GM21723 (cell line): ENCODE results near the gene TROAP.

Experiments
- ATAC-seq: cut with Tn5 transposase; IDR thresholded peaks from one replicate; pipeline ENCODE4 v1.9.1; 2021; ENCODE audit warnings: mild to moderate bottlenecking, moderate library complexity; ENCODE audit not compliant: unreplicated experiment

Gene TROAP

DNA sequence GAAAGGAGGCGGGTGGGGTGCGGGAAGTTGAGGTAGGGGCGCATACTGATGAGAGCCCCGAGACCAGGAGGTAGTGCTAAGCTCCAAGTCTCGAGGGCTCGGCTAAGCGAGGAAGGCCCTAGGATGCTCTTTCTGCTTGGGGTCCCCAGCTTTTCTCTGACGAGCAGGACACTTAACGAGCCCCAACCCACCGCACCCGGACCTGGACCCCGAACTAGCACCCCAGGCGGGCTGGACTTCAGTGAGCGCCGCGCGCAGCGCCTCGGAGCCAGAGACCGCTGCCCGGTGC lies 18.7 kb downstream of the TROAP start:
- no peak for ATAC-seq

DNA sequence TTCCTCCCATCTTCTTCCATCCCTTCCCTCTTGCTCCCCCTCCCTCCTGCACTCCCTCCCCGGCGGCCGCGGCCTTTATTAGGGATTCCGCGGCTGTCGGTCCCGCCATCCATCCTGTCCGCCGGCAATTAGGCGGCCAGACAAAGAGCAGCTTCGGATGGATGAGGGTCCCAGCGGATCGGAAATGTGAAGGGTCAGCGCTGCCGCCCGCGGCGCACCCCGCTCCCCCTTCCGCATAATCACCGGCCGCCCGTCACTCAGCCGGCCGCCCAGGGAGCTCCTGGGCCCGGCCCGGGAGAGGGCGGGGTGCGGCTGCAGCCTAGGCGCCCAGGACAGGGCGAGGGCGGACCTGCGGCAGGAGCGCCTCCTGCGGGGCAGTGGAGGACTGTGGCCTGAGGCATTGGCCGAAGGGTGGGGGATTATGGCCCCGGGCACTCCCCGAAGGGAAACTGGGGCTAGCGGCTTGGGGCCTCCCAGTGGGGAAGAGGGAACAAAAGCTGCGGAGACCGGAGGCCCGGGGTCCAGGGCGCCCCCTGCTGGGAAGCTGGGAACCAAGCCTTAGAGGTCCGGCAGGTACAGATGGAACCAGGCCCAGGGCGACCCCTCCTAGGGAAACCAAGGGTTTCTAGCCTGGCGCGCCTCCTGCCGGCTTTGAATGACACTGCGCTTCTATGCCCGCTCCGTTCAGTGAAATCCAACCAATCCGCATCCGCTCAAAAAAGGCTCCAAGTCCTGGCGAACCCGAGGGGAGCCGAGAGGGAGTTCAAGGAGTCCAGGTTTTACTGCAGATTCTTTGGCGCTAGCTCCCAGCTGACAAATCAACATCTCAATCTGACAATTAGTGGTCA lies 19.2 kb downstream of the TROAP start:
- peak; percentile 60 for ATAC-seq

- no peak for ATAC-seq
Observed at GRCh38 chr12:49342914-49343731, 20.1 kb downstream of the TROAP start.

DNA sequence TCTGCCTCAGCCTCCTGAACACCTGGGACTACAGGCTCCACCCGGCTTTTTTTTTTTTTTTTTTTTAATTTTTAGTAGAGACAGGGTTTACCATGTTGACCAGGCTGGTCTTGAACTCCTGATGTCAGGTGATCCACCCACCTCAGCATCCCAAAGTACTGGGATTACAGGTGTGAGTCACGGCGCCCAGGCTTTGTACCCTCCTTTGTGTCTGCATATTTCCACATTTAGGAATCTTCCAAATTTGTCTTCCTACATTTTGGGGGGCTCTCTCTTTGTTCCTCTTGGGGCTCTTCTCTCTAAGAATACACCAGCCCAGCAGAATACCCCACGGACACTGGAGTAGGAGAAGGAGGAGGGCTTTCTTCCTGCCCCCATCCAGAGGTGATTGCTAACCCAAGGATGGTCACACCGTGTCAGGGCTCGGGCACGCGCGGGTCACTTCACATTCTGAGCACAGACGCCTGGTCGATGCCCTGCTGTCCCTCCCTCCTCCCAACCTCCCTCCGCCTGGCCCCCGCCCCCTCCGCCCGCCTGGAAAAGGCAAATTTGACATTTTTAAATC lies 21.5 kb downstream of the TROAP start:
- no peak for ATAC-seq

DNA sequence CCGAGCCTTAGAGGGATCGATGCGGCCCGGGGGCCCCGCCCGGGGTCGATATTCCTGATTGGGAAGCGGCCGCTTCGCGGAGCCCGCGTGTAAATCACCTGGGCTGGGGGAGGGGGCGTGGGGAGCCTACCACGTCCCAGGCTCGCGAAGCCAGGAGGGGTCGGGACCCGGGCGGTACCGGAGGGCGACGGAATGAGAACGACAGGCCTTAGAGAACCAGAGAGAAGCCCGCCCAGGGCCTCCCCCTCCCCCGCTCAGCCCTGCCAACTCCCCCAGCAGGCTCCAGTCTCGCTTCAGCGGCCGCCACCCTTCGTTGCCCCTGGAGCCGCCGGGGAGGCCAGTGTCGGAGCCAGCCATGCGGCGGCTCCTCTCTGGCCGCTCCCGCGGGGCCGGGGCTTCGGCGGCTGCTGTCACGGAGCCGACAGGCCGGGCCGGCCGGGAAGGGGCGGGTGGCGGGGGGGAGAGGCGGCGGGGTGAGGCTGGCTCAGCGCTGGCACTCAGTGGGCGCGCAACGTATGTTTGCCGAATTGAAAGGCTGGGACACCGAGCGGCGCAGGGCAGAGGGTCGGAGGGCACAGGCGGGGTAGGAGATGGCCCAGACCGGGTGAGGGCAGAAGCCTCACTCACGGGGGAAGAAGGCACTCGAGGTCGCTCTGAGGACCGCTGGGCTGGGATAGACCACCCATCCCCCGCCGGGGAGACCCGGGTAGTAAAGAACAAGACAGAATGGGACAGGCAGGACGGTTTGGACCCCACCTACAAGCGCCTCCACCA lies 22.2 kb downstream of the TROAP start:
- peak; percentile 35 for ATAC-seq

GRCh38 chr12:49345825-49346658 lies 23.0 kb downstream of the TROAP start:
- ATAC-seq = no peak

DNA sequence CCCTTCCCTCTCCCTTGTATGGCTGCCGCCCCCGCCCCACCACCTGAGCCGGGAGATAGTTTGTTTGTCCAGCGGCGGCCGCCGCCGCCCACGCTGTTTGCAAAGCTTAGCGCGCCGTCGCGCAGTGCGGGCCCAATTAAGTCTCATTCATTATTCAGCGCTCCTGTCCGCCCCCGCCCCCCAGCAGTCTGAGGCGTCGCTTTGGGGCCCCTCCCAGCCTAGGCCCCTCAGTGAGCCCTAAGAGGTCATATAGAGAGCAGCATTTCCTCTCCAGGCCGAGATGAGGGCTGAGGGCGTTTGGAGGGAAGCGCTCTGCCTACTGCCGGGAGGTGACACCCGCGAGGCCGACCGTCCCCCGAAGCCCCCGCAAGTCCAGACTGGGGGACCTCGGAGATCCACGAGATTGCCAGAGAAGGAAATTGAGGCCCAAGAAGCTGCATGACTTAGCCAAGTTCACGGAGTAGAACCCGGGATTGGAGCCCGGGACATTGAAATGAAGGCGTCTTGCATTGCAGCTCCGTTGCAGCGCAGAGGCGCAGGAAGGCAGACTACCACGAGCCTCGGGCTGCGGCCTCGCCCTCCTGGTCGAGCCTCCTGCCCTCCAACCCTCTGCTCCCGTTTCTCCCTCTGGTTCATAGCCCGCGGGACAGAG lies 23.7 kb downstream of the TROAP start, which contains the start of gene DNAJC22:
TSS of gene DNAJC22 (plus strand) at position 230 of the 652 bp plus-strand sequence. CDS start 1,985 bp downstream, outside the sequence.
- ATAC-seq = no peak

DNA sequence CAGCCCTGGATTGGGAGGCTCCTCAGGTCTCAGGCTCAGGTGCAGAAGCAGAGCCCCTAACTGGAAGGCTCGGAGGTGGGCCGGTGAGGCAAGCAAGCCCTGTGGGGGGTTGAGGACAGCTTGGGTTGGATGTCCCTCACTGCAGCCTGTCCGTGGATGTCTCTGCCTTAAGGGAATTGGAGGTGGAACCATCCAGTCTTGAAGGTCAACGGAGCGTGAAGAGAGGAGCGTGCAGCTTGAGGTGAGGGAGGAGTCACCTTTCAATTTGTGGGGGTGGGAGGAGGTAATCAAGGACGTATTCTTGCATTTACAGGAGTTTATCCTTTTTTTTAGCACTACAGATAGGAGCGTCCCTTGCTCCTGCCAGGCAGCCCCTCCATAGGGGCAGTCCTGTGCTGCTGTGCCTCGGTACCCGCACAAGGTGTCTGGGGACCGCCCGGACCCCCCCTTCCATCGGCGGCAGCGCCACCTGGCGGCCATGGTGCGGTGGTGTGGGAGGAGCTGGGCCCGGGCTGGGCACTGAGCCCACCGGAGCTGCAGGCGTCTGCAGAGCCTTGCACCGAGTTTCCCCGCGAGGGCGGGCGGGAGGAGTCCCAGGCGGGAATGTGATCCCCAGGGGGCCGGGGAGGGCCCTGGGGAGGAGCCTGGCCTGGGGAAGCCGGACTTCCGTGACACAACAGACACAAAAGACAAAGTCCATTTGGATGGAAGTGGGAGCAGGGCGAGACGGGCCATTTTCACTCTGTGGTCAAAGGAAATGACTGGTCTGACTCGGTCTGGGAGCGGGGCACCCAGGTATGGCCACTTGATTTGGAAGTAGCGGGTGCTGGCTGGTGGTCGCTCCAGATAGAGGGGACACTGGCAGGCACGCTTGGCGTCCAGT lies 24.5 kb downstream of the TROAP start:
- ATAC-seq = peak; percentile 57

GRCh38 chr12:49348781-49349180 lies 25.7 kb downstream of the TROAP start:
- no peak for ATAC-seq

DNA sequence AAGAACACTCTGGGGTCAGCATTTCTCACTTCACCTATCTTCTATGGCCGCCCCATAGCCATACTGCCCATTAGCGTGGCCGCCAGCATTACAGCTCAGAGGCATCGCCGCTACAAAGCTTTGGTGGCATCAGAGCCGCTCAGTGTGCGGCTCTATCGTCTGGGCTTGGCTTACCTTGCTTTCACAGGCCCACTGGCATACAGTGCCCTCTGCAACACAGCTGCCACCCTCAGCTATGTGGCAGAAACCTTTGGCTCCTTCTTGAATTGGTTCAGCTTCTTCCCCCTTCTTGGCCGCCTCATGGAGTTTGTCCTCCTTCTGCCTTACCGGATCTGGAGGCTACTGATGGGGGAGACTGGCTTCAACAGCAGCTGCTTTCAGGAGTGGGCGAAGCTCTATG lies 26.2 kb downstream of the TROAP start:
- ATAC-seq = no peak

- no peak for ATAC-seq
Observed at GRCh38 chr12:49352351-49352750, 29.3 kb downstream of the TROAP start.

- no peak for ATAC-seq
Observed at GRCh38 chr12:49355913-49356312, 32.9 kb downstream of the TROAP start.

GRCh38 chr12:49357103-49357678 lies 34.1 kb downstream of the TROAP start:
- no peak for ATAC-seq

DNA sequence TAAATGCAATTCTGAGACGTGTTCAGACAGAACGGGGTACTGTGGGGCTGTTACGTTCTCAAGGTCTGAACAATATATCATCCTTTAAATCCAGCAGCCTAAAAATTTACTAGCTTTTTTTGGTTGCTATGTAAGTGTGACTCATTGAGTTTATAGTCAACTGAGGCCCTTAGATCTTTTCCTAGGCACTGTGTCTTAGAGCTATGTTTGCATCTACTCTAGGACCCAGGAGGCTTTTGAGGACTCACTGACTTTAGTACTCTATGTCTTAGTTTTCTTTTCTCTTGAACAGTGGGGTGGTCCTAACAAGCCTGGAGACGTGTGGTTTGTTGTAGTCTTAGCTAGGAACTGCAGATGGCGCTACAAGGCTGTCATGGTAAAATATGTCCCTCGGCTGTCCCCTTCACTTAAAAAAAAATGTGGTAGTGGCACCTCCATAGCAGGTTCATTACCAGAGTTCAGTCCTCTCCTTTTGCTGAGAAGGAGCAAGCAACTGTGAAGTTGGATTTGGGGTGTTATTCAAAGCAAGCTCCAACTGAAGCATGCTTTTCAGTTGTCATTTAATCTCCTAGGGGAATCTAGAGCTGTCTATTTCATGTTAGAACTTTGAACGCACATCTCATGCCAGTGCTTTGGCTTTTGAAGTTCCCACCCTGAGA lies 35.6 kb downstream of the TROAP start:
- ATAC-seq = peak; percentile 72

GRCh38 chr12:49359671-49360070 lies 36.6 kb downstream of the TROAP start:
- no peak for ATAC-seq

- no peak for ATAC-seq
Observed at GRCh38 chr12:49362077-49362476, 39.0 kb downstream of the TROAP start.

DNA sequence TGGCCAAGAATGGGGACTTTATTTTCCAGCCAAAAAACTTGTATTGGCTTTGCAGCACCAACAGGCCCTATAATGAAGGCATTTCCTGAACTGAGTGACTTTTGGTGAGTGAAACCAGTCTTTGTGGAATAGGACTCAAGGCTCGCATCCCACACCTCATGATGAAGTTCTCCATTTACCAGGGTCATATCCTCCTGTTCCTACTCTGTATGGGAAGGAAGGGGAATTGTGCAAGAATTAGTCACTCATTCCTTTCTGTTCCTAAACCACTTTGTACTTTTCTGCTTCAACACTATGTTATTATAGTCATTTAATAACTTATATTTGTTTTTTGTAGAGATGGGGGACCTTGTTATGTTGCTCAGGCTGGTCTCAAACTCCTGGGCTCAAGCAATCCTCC lies 41.9 kb downstream of the TROAP start:
- ATAC-seq = no peak

DNA sequence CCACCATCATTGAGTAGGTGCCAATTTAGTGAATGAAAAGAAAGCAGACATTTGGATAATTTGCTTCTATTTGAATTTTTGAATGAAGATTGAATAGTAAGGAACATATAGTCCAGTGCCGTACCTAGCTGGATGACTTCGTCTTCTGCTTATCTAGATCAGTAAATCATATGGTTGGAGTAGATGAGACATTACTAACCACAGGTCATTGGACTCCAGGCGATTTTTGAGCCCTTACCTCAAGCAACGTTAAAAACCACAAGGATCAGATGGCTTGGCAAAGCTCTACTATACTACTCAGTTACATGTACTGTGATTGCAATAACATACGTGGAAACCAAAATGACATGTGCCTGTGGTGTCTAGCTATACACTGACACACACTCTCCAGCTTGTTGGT lies 42.5 kb downstream of the TROAP start:
- no peak for ATAC-seq
